Activated CD4-positive, alpha-beta T cell treated with anti-CD3 and anti-CD28 coated beads, Interleukin-2, Interleukin-4, amounts not matched to agents 100 ng/mL and 50 ng/mL, durations not matched to agents 16 hours and 8 hours (primary cell): ENCODE data around the gene MLXIP.

Experiments used
- DNase-seq: peaks from one replicate; pipeline ENCODE4 v3.0.0-alpha.2; 2020; ENCODE audit warnings: low spot score

MLXIP gene

DNA sequence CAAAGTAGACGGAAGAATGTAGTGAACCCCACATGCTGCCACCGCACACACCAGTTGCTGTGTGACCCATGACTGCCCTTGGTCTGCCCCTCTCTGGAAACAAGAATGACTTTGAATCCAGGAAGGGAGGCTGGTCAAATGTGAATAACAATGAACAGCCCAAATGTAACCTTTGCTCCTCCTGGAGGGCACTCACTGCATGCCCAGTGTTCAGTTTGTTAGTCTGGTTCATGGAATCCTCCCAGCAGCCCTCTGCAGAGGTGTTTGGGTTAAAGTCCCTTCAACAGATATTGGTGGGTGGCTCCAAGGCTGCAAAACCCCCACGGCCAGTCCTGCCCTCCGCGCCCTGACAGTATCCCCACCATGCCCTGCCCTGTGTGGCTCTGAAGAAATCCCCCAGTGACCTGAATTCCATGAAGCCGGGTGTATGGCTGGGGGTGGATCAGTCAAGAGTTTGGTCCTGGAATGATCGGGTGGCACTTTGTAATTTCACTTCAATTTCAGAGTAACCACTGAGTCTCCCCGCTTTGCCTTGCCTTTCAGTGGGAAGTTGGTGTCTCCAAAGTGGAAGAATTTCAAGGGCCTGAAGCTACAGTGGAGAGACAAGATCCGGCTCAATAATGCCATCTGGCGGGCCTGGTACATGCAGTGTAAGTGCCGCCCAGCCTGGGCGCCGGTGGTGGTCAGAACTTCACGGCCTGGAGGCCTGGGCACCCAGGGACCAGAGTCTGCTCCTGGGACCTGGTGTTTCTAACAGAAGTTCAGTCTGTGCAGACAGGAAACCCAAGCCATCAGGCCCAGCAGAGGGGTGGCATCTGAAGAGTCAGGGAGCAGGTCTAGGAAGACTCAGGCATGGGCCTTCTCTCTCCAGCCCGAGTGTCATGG lies 48.4 kb downstream of the MLXIP start:
- DNase-seq: no peak

DNA sequence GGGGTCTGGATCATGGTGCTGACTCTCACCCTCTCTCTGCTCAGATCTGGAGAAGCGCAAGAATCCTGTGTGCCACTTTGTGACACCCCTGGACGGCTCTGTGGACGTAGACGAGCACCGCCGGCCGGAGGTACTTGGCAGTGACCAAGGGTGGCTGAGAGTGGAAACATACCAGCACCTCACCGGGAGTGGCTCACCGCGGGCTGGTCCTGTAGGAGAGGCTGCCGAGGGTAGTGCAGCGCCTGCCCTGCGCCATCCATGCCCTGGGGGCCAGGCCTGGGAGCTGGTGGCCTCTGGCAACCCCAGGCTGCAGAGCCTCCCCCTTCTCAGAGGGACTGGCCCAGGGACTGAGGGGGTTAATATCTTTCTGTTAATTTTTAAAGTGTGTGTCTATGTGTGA lies 49.3 kb downstream of the MLXIP start:
- DNase-seq: no peak

DNA sequence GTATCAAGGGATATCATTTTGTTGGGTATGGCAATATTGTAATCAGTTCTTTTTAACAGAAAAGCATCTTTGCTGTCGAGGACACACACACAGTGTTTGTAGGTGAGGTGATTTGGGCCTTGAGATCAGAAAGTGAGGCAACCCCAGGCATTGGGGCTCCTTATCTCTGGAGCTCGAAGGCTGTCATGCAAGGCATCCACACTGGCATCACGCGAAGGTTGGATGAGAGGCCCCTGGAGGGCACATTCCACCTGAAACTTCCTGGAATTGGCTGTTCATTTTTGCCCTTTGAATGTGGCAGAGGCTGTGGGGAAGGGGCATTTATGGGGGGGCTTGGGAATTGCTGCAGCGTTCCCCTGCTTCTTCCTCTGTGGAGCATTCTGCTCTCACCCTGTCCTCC lies 49.9 kb downstream of the MLXIP start:
- no peak for DNase-seq

DNA sequence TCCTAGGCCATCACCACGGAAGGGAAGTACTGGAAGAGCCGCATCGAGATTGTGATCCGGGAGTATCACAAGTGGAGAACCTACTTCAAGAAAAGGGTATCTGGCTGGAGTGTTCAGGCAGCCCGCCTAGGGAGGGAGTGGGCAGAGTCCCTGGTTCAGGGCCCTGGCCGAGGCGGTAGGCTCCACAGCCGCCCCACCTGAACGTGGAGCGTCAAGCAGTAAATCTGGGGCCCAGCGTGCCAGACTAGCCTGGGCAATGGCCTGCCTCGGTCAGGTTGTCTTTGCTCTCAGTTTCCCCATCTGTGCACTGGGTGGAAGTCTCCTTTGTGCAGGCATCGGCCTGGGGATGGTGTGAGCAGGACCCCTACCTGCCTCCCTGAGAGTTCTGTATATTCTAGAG lies 50.6 kb downstream of the MLXIP start:
- DNase-seq: no peak

DNA sequence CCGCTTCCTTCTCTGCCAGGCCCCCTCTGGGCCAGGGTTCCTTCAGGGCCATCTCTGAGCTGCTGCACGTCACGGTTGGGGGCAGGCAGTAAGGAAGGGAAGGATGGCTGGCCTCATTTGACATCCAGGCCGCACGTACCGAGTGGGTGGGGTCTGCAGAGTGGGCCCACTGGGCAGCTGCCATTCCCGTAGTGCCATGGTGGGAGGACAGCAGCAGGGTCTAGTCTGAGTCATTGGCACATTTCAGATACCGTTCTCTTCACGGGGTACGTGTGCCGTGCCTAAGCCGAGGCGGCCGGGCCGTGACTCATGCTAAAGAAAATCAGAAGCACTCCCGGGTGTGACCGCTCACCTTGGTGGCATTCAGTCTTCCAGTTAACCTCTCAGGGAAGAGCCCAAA lies 51.6 kb downstream of the MLXIP start:
- DNase-seq: no peak

DNA sequence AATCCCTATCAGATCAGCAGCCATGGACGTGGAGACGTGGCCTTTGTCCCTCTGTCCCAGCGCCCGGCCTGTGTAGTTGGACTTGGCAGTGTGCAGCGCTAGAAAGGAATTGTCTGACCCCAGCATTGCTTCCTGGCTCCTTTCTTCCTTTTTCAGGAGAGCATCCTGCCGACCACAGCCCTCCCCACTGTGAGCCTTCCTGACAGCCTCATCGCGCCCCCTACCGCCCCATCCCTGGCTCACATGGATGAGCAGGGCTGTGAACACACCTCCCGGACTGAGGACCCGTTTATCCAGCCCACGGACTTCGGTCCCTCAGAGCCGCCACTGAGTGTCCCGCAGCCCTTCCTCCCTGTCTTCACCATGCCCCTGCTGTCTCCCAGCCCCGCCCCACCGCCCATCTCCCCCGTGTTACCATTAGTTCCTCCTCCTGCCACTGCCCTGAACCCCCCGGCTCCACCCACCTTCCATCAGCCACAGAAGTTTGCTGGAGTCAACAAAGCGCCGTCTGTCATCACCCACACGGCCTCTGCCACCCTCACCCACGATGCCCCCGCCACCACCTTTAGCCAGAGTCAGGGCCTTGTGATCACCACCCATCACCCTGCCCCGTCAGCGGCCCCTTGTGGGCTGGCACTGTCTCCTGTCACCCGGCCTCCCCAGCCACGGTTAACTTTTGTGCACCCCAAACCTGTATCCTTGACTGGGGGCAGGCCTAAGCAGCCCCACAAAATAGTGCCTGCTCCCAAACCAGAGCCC lies 54.8 kb downstream of the MLXIP start:
- DNase-seq: no peak

DNA sequence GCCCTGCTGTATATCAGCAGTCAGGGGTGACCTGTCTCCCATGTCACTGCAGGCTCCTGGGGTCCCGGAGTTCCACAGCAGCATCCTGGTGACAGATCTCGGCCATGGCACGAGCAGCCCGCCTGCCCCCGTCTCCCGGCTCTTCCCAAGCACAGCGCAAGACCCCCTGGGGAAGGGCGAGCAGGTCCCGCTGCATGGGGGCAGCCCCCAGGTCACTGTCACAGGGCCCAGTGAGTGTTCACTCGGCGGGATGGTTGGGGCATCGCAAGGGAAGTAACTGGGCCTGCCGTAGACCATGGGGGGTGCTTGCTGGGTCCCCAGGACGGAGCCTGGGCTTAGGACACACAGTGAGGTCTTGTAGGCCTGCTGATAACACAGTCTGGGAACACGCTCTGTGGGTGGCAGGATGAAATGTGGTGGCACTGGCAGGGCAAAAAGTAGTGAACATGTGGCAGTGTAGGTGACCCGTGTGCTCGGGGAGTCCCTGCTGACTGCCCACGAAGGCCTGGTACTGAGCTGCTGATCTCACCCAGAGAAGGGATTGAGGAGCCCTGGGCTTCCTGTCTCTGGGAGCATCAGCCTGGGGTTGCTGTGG lies 57.0 kb downstream of the MLXIP start:
- no peak for DNase-seq

DNA sequence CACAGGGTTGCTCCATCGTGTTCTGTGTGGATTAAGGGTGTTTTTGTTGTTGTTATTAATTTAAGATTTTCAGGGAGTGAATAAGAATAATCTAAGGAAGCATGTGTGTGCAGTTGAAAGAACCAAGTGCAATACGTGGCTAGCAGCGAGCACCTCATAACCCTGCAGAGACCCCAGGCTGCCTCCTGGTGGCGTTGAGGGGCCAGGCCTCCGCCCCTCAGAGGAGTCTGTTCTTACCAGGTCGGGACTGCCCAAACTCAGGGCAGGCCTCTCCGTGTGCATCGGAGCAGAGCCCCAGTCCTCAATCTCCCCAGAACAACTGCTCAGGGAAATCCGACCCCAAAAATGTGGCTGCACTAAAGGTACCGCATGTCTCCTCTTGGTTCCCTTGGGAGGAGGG lies 58.7 kb downstream of the MLXIP start:
- DNase-seq: no peak

DNA sequence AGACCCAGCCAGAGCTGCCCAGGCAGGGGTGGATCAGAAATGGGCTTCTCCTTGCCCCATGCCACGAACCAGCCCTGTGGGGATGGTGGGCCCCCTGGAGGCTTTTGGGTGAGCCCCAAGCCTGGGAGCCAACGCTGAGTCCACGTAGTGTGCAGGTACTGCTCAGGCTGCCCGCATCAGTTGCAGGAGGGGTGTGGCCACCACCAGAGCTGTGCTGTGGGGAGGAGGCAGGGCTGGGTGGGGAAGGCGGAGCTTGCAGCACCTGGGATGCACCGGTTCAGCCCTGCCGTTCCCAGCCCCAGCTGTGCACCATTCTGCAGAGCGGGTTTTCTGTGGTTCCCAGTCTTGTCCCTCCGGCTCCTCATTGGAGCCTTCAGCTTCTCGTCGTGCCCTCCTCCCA lies 59.1 kb downstream of the MLXIP start:
- DNase-seq: no peak

DNA sequence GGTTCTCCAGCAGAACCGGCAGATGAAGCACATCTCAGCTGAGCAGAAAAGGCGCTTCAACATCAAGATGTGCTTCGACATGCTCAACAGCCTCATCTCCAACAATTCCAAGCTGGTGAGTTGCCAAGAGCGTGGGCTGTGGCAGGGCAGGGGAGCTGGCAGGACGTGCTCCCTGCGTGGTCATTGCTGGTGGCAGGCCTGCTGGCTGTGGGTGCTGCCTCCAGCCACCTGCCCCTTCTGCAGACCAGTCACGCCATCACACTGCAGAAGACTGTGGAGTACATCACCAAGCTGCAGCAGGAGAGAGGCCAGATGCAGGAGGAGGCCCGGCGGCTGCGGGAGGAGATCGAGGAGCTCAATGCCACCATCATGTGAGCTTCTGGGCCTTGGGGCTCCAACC lies 59.6 kb downstream of the MLXIP start:
- no peak for DNase-seq

DNA sequence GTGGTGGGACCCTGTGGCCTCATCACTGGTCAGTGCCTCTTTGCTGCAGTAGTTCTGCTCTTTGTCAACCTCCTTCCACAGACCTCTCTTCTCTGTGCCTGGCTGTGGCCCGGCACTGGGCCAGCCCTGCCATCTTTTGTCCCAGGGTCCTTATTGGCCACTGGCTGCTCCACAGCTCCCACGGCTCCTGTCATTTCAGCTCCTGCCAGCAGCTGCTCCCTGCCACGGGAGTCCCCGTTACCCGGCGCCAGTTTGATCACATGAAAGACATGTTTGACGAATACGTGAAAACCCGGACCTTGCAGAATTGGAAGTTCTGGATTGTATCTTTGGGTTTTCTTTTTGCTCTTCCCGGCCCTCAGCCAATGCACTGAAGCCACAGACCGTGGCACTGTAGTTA lies 60.1 kb downstream of the MLXIP start:
- DNase-seq: no peak

DNA sequence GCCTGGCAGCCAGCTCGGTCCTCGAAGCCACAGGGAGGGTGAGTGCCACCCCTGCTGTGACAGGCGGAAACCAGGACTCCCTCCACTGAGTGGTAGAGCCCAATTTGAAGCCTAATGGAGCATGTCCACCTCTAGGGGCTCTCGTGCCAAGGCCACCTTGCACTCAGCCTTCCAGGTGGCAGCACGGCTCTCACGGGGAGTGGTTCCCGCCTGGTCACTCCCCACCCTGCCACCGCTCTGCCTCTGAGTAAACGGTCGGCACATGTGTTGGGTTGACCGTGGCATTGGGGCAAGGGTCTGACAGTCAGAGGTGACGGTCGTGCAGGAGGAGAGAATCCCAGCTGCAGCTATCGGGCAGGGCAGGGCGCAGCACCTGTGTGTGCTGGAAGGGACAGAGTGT lies 60.7 kb downstream of the MLXIP start:
- DNase-seq: no peak

DNA sequence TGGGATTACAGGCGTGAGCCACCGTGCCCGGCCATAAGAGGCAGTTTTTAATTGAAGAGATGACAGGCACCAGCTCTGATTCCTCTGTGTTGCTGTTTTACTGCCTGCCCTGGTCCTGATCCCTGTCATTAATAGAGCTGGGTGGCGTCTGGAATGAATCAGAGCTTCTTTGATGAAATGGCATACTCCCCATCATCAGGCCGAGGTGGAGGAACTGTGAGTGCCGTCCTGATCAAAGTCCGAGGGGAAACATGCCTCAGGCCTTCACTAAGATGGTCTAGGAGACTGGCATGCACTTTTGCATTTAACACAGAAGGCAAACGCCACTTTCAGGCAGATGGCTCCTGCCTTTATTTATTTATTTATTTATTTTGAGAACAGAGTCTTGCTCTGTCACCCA lies 61.4 kb downstream of the MLXIP start:
- DNase-seq: no peak

DNA sequence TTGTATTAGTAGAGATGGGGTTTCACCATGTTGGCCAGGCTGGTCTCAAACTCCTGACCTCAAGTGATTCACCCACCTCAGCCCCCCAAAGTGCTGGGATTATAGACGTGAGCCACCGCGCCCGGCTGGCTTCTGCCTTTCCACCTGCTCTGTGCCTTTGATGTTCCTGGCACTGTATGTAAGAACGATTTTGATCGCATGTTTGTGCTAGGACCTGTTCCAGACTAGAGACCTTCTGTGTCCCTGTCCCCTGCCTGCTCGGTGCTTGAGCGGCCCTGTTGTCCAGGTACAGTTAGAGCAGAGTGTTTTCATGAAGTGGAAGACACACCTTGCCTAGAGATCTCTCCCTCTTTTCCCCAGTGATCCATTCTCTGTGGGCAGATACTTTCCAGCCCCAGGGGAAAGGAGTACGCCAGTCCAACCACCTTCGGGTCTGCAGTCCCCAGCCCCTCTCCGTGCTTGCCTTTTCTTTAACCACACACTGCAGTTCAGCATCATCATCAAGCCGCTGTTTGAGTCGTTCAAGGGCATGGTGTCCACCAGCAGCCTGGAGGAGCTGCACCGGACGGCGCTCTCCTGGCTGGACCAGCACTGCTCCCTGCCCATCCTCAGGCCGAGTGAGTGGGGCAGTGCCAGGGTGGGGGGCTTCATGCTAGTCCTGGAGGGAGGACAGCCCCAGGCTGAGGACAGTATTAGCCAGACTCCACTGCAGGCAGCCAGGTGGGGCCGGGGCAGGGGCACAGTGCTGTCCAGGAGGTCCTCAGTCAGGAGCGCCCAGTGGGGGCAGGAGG lies 62.1 kb downstream of the MLXIP start:
- no peak for DNase-seq

DNA sequence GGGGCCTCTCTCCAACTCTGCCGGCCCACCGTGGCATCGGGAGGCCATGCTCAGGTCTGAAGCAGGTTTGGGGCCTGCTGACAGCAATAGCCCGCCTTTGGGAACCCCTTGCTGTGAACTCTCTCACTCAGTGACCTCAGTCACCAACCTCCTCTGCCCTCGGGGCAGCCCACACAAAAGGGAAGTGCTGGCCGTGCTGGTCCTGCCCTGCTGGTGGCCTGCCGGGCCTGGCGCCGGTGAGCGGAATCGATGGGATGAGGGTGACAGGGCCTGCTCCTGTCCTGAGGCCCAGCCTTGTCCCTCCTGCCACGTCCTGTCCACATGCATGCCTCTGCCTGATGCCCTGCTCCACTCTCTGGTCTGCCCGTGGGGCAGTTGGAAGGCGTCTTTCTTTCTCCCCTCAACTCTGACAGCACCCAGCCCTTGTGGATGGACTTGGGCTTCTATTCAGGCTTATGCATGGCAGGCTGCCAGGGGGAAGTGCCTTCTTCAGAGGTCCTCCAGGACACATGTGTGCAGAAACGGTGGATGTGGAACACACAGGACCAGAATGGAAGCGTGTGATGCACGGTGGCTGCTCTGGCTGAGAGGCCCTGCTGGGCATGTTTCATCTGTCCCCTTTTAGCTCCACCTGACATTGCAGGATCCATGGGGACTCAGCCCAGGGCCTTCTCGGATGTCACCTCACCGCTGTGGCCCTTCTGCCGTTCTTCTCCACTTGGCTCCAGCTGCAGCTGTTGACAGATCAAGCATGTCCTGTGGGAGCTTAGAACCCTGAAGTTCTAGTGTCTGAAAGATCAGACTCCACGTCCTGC lies 63.6 kb downstream of the MLXIP start:
- no peak for DNase-seq

DNA sequence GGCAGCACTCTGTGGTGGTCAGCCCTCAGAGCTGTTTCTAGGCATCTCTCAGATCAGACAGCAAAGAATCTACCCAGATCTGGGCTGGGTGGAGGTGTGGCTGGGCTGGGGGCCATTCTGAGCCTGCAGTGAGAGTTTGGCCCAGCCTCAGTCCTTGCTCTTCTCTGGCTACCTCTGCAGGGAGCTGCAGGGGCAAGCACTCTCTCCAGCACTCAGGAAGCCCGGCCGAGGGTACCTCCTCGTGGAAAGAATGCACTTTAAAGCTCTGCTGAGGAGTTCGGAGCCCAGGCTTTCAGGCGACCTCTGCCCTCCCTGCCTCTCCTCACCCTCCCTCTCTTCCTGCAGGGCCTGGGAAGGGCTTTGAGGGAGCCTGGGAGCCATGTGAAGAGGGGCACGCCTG lies 64.3 kb downstream of the MLXIP start:
- no peak for DNase-seq

DNA sequence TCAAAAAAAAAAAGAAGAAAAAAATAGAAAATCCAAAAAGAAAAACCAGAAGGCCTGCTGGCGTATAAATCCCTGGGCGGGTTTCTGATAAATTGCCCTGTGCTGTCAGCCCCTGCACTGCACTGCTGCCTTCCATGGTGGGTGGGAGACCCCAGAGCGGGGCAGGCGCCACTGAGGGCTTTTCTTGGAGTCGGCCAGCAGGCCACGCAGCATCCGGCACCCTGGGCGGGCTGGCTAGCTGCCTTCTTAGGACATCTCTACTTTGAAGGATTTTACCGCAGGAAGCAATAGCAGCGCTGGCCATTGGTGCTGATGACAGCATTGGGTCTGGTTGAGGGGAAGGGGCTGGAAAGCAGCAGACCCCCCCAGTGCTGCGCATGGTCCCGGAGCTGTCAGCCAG lies 66.3 kb downstream of the MLXIP start:
- no peak for DNase-seq

DNA sequence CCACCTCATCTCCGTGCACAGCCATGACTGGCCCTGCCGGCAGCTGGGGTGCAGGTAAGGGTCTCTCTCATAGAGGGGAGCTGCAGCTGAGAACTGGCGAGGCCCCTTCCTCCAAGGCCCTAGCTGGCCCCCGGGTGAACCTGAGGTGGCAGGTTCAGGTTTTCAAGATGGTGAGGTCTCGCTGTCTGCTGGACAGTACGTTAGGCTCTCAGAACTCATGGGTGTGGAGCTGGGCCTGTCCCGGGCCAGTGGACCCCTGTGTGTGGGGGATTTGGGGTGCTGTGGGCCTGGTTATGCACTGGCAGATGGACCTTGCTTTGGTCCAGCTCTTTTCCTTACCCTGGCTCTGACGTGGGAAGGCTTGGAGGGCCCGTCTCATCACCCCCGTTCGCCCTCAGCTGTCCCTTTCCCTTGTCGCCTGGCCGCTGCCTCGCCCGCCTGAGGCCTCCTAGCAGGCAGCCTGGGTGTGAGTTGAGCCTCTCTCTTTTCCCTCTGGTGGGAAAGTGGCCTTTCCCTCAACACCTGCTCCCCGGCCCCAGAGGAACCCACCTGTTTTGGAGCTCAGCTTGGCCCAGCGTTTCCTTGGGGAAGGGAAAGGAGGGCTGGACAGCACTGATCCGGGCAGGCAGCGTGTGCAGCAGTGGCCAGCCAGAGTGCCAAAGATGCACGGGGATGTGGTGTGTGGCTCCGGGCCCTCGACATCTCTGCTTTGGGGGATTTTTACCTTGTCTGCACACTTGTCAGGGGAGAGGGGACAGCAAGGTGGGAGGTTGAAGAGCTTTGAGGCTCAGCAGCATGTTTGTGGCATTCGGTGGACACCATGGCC lies 67.2 kb downstream of the MLXIP start:
- DNase-seq: no peak

DNA sequence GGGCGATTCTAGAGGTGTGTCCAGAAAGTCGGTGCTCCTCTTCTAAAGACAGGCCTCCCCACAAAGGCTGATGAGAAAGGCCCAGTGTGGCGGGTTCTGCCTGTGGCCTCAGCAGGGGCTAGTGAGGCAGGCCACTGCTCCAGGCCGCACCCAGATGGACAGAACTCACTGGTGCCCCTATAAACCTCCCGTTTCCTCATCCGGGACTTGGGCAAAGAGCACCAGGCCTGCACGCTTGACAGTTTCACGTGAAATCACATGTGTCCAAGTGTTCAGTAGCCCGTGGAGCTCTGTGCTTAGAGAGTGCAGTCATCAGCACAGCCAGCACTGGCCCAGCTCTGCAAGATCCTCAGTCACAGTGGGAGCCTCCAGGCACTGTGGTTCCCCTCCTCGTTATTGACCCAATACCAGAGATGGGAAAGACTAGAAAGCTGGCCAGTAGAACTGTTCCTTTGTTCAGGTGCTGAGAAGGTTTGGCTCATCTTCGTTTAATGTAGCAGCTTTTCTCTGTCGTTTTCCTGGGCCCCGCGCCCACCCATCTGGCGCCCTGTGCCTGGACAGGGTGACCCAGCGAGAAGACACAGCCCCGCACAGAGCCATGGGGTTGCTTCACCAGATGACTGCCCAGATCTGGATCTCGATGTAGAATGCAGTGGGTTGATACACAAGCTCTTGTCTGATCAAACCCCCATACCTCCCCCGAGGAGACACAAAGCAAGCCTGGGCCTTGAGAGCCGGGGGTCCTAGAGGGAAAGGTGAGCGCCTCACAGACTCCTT lies 69.1 kb downstream of the MLXIP start:
- no peak for DNase-seq

DNA sequence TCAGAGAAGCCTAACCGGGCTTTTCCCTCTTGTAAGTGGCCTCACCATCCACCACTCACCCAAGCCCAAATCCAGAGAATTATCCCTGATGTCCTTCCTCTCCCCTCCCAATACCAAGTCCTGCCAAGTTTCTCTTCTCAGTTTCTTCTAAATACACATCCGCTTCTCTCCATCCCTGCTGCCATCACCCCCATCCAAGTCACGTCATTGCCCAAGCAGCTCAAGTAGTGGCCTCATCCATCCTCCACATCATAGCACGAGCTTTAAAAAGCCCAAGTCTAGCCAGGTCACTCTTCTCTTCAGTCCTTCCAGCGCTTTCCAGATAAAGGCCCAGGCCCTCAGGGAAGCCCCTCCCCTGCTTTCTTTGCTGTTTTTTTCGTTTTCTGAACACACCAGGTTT lies 70.1 kb downstream of the MLXIP start:
- DNase-seq: no peak
